ENCODE data around the gene RBP5. TPM values are rescaled to one million over a fixed set of nuclear protein-coding genes. Genes with fewer than 3 reads are reported as not detected.

Gene RBP5
- total RNA-seq, 4 donors from 2014 or later, result 0.26 to 2.5 TPM; not detected in 2

GRCh38 chr12:7101047-7101693 is 27.5 kb downstream of the RBP5 start:
- intact Hi-C loops (cut with DNase I; ENCODE audit: low total_unique reads), result no loop called here
- no peak for DNase-seq (ENCODE audit: low spot score in 2 of 2)
- H3K4me3 ChIP-seq (ENCODE audit: low read depth, poor library complexity, severe bottlenecking), result no peak overlapping the region
- 85 to 90% methylated on average over 4 of the region's 4 CpGs for WGBS, 2 donors
- TF ChIP-seq CTCF (IDR thresholded peaks at IDR 0.05) (no peak), POLR2A (IDR thresholded peaks at IDR 0.05) (no peak)

GRCh38 chr12:7100239-7100638 is 28.4 kb downstream of the RBP5 start:
- intact Hi-C loops (cut with DNase I; ENCODE audit: low total_unique reads), result no loop called here
- H3K4me3 ChIP-seq (ENCODE audit: low read depth, poor library complexity, severe bottlenecking), result no peak overlapping the region
- WGBS, 2 donors, result 75 to 77% methylated on average over 4 of the region's 4 CpGs

GRCh38 chr12:7099290-7099996 is 29.2 kb downstream of the RBP5 start:
- intact Hi-C loops (cut with DNase I; ENCODE audit: low total_unique reads), result loop anchor here (10.0 kb wide), 1 partner anchor 145 kb away; the partner anchor contains the start of gene PTPN6
- no peak for DNase-seq (ENCODE audit: low spot score in 2 of 2)
- WGBS, 2 donors, result 82 to 90% methylated on average over 8 to 9 of the region's 9 CpGs
- TF ChIP-seq POLR2A (IDR thresholded peaks at IDR 0.05) (no peak), CTCF (IDR thresholded peaks at IDR 0.05) (no peak)
- no peak overlapping the region for H3K4me3 ChIP-seq (ENCODE audit: low read depth, poor library complexity, severe bottlenecking)

More at GRCh38 chr12:7100239-7100638, 28.4 kb downstream of the RBP5 start:
- TF ChIP-seq CTCF (IDR thresholded peaks at IDR 0.05), result no peak
- no peak for TF ChIP-seq POLR2A (IDR thresholded peaks at IDR 0.05)
- DNase-seq (ENCODE audit: low spot score in 2 of 2), result no peak

- DNase-seq (ENCODE audit: low spot score in 2 of 2), result no peak
- TF ChIP-seq CTCF (IDR thresholded peaks at IDR 0.05) (no peak), POLR2A (IDR thresholded peaks at IDR 0.05) (no peak)
- intact Hi-C loops (cut with DNase I; ENCODE audit: low total_unique reads), result loop anchor here (10.0 kb wide), 1 partner anchor 142 kb away; the partner anchor contains the start of gene PTPN6
- WGBS, 2 donors, result 81 to 86% methylated on average over 19 of the region's 19 CpGs
- no peak overlapping the region for H3K4me3 ChIP-seq (ENCODE audit: low read depth, poor library complexity, severe bottlenecking)
These were observed 31.7 kb downstream of the RBP5 start for GRCh38 chr12:7096979-7097378.

DNA sequence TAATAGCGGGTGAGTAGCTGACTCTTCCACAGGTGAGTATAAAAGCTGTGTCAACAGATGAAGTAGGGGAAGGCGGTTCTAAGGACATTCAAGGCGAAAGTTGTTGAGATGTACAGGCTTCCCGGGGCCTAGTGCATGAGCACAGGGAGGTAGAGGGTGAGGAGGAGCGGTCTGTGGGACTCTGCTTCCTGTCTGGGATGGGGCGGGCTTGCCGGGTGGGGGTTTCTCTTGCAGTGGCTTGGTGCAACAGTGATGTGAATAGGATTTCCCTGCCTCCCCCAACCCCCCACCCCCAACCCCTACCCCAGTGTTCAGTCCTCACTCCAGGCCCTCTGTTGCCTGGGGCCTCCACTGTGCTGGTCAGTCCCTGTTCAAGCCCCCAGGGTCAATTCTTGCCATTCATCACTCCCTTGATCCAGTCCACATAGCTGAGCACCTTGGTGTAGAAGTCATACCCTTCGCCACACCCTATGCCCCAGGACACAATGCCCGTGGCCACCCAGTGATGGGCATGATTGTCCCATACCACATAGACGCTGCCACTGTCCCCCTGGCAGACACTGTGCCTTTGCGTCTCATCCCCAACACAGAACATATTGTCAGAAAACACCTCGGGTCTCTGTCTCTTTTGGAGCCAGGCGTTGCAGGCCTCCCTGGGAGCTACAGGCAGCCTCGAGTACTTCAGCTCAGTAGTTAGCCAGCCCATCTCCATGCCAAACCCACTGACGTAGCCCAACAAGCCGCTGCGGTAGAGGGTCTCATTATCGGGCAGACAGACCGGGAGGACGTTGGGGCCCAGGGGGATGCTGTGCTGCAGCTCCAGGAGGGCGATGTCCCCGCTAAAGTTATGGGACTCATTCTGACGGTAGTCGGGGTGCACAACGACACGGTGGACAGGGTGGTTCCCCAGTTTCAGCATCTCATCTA is 32.4 kb downstream of the RBP5 start:
- 80 to 86% methylated on average over 25 to 26 of the region's 26 CpGs for WGBS, 2 donors
- no peak overlapping the region for H3K4me3 ChIP-seq (ENCODE audit: low read depth, poor library complexity, severe bottlenecking)
- DNase-seq (ENCODE audit: low spot score in 2 of 2), result no peak
- no peak for TF ChIP-seq POLR2A (IDR thresholded peaks at IDR 0.05)
- TF ChIP-seq CTCF (IDR thresholded peaks at IDR 0.05), result no peak
- intact Hi-C loops (cut with DNase I; ENCODE audit: low total_unique reads), result loop anchor here (10.0 kb wide), 1 partner anchor 141 kb away; the partner anchor contains the start of gene PTPN6

Data from lower leg skin (tissue), 4 donors.